ENCODE results near the gene TMEM131.

- TF ChIP-seq, protein P1, sequence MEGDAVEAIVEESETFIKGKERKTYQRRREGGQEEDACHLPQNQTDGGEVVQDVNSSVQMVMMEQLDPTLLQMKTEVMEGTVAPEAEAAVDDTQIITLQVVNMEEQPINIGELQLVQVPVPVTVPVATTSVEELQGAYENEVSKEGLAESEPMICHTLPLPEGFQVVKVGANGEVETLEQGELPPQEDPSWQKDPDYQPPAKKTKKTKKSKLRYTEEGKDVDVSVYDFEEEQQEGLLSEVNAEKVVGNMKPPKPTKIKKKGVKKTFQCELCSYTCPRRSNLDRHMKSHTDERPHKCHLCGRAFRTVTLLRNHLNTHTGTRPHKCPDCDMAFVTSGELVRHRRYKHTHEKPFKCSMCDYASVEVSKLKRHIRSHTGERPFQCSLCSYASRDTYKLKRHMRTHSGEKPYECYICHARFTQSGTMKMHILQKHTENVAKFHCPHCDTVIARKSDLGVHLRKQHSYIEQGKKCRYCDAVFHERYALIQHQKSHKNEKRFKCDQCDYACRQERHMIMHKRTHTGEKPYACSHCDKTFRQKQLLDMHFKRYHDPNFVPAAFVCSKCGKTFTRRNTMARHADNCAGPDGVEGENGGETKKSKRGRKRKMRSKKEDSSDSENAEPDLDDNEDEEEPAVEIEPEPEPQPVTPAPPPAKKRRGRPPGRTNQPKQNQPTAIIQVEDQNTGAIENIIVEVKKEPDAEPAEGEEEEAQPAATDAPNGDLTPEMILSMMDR (IDR thresholded peaks at IDR 0.05; ENCODE audit: insufficient read depth, low read length) = no peak
- TF ChIP-seq POLR2AphosphoS5 (IDR thresholded peaks at IDR 0.05; ENCODE audit: low read depth) (no peak), GABPA (IDR thresholded peaks at IDR 0.05; ENCODE audit: low read depth) (no peak)
These were observed 41.5 kb upstream of the TMEM131 start for GRCh38 chr2:98037206-98037605.

Measured in HL-60 (cell line).